ENCODE measurements around the gene AP4B1.
"Not testable (repeated sequence)": the region's sequence is repeated elsewhere in the genome, so short reads cannot be mapped to it uniquely, and the experiment has no call there.

Gene AP4B1

DNA sequence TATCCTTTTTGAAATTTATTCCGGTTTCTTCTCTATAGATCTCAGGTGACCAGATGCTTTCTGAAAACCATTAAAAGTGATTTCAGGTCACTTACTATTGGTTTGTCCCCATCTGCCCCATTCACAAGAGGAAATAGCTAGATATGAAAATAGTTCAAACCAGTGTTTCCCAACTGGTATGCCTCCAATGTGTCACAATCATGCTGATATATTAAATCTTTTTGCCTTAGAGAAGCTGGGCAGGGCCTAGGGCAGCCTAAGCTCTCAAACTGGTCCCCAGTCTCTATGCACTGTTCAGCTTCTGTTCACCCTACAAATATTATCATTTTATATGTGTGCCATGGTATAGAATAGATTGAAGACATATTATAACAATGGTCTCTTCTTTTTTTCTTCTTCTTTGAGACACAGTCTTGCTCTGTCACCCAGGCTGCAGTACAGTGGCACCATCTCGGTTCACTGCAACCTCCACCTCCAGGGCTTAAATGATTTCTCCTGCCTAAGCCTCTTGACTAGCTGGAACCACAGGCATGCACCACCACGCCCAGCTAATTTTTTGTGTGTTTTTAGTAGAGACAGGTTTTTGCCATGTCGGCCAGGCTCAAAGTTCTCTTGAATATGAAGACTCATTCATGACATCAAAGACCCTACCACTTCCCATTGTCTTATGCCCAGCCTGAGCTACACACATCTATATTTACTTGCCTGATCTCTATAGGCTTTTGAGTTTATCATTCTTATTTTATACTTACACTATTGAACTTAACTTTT lies 48.8 kb downstream of the AP4B1 start:
- TF ChIP-seq SUZ12 (IDR thresholded peaks at IDR 0.05; ENCODE audit: extremely low read depth, insufficient read depth, insufficient read length) (no peak), ZNF274 (IDR thresholded peaks at IDR 0.05; ENCODE audit: low read depth, low read length) (no peak), YY1 (IDR thresholded peaks at IDR 0.05; ENCODE audit: insufficient read depth, insufficient read length) (no peak)
- H3K4me3 ChIP-seq (ENCODE audit: insufficient read length, low read depth), result no peak overlapping the region
- no peaks in the 10 kb centered on the region for H3K36me3 ChIP-seq (ENCODE audit: insufficient read depth, insufficient read length, low read length)
- no peaks in the 10 kb centered on the region for H3K27me3 ChIP-seq (ENCODE audit: insufficient read depth, insufficient read length)
- no peak overlapping the region for H3K9ac ChIP-seq (ENCODE audit: insufficient read length, low read depth)
- DNase-seq (ENCODE audit: low read depth, low spot score), result no peak
- H3K9me3 ChIP-seq (ENCODE audit: insufficient read depth, low read length), result no peaks in the 10 kb centered on the region
- H3K4me1 ChIP-seq (ENCODE audit: insufficient read depth, insufficient read length), result no peaks in the 10 kb centered on the region

DNA sequence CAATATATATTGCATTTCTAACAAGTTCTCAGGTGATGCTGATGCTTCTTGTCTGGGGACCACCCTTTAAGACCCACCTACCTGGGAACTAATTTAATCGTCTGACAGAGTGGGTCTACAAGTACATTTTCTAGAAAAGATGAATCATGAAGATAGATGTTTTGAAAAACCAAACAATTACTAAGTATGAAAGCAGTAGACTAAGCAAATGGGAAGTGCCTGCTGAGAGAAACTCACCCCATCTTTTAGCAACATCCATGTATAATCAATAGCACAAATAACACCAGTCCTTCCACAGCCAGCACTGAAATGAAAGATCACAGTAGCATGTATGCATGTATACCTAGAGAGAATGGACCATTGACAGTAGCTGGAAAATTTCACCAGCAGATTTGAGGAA lies 50.4 kb downstream of the AP4B1 start:
- no peak for TF ChIP-seq YY1 (IDR thresholded peaks at IDR 0.05; ENCODE audit: insufficient read depth, insufficient read length)
- no peak for TF ChIP-seq ZNF274 (IDR thresholded peaks at IDR 0.05; ENCODE audit: low read depth, low read length)
- no peak for TF ChIP-seq SUZ12 (IDR thresholded peaks at IDR 0.05; ENCODE audit: extremely low read depth, insufficient read depth, insufficient read length)

DNA sequence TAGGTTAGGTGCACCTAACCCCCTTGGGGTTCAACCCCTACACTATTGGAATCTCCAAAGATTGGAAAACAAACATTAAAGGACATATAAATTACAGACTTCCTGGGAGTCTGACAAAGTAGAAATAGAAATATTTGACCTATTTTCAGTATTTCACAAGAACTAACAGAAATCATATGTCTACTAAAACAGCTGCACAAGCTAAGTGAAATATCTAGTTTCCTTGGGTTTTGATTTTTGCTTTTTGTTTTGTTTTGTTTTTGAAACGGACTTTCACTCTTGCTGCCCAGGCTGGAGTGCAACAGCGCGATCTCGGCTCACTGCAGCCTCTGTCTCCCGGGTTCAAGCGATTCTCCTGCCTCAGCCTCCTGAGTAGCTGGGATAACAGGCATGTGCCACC lies 51.9 kb downstream of the AP4B1 start:
- H3K27me3 ChIP-seq (ENCODE audit: insufficient read depth, insufficient read length); H3K4me1 ChIP-seq (ENCODE audit: insufficient read depth, insufficient read length); H3K9ac ChIP-seq (ENCODE audit: insufficient read length, low read depth); H3K4me3 ChIP-seq (ENCODE audit: insufficient read length, low read depth); H3K9me3 ChIP-seq (ENCODE audit: insufficient read depth, low read length); H3K36me3 ChIP-seq (ENCODE audit: insufficient read depth, insufficient read length, low read length); DNase-seq (ENCODE audit: low read depth, low spot score): not testable (repeated sequence)

More for the DNA sequence above, 50.4 kb downstream of the AP4B1 start:
- Histone ChIP-seq H3K4me1 (ENCODE audit: insufficient read depth, insufficient read length) (no peaks in the 10 kb centered on the region), H3K9ac (ENCODE audit: insufficient read length, low read depth) (no peak overlapping the region), H3K9me3 (ENCODE audit: insufficient read depth, low read length) (no peaks in the 10 kb centered on the region), H3K27me3 (ENCODE audit: insufficient read depth, insufficient read length) (no peaks in the 10 kb centered on the region), H3K36me3 (ENCODE audit: insufficient read depth, insufficient read length, low read length) (no peaks in the 10 kb centered on the region), H3K4me3 (ENCODE audit: insufficient read length, low read depth) (no peak overlapping the region)
- DNase-seq (ENCODE audit: low read depth, low spot score), result no peak

DNA sequence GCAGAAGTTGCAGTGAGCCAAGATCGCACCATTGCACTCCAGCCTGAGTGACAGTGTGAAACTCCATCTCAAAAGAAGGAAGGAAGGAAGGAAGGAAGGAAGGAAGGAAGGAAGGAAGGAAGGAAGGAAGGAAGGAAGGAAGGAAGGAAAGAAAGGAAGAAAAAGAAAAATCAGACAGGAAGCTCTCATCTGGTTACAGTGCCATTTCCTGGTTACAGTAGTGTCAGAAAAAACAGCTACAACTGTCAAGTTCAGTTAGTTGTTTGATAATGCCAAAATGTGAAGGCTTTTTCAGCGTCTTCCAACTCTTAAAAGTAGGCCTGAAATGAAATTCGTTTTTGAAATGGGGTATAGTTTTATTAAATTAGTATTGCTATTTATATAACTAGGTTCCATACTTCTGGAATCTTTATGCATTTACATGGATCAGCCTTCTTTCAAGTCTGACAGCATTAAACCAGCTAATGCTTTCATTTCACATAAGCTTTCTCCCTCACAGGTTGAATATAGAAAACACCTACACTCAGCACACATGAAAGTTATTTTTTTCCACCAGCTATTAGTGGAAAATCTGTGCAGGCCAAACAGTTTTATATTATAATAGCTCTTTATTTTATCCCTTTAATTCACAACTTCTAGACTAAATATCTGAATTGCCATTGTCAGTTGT lies 54.3 kb downstream of the AP4B1 start:
- Histone ChIP-seq H3K4me3 (ENCODE audit: insufficient read length, low read depth) (no peak overlapping the region), H3K9me3 (ENCODE audit: insufficient read depth, low read length) (peaks cover 14% of the 10 kb centered on the region), H3K4me1 (ENCODE audit: insufficient read depth, insufficient read length) (no peaks in the 10 kb centered on the region), H3K36me3 (ENCODE audit: insufficient read depth, insufficient read length, low read length) (no peaks in the 10 kb centered on the region), H3K9ac (ENCODE audit: insufficient read length, low read depth) (no peak overlapping the region), H3K27me3 (ENCODE audit: insufficient read depth, insufficient read length) (no peaks in the 10 kb centered on the region)
- no peak for TF ChIP-seq ZNF274 (IDR thresholded peaks at IDR 0.05; ENCODE audit: low read depth, low read length)
- TF ChIP-seq SUZ12 (IDR thresholded peaks at IDR 0.05; ENCODE audit: extremely low read depth, insufficient read depth, insufficient read length), result no peak
- no peak for TF ChIP-seq YY1 (IDR thresholded peaks at IDR 0.05; ENCODE audit: insufficient read depth, insufficient read length)
- no peak for DNase-seq (ENCODE audit: low read depth, low spot score)

DNA sequence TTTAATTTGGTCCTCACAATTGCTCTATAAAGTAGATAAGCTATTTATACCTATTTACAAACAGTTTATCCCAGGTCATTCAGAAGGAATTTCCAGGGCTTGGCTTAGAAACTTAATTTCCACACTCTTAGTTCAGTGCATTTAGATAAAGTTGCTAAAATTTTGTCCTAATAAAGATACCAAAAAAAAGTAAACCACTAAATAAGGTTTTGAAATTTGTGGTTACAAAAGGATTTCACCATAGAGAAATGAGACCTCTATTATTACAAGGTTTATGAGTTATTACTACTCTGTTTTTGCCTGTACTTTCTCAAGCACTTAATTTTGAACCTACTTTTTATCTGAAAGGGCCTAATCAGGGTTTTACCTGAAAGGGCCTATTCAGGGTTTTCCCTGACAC lies 55.5 kb downstream of the AP4B1 start:
- H3K9me3 ChIP-seq (ENCODE audit: insufficient read depth, low read length), result peaks cover 14% of the 10 kb centered on the region
- no peak for TF ChIP-seq ZNF274 (IDR thresholded peaks at IDR 0.05; ENCODE audit: low read depth, low read length)
- TF ChIP-seq SUZ12 (IDR thresholded peaks at IDR 0.05; ENCODE audit: extremely low read depth, insufficient read depth, insufficient read length), result no peak
- no peak for TF ChIP-seq YY1 (IDR thresholded peaks at IDR 0.05; ENCODE audit: insufficient read depth, insufficient read length)
- H3K36me3 ChIP-seq (ENCODE audit: insufficient read depth, insufficient read length, low read length), result no peaks in the 10 kb centered on the region
- H3K4me3 ChIP-seq (ENCODE audit: insufficient read length, low read depth), result no peak overlapping the region
- H3K9ac ChIP-seq (ENCODE audit: insufficient read length, low read depth), result no peak overlapping the region
- no peaks in the 10 kb centered on the region for H3K4me1 ChIP-seq (ENCODE audit: insufficient read depth, insufficient read length)
- no peak for DNase-seq (ENCODE audit: low read depth, low spot score)
- H3K27me3 ChIP-seq (ENCODE audit: insufficient read depth, insufficient read length), result no peaks in the 10 kb centered on the region

DNA sequence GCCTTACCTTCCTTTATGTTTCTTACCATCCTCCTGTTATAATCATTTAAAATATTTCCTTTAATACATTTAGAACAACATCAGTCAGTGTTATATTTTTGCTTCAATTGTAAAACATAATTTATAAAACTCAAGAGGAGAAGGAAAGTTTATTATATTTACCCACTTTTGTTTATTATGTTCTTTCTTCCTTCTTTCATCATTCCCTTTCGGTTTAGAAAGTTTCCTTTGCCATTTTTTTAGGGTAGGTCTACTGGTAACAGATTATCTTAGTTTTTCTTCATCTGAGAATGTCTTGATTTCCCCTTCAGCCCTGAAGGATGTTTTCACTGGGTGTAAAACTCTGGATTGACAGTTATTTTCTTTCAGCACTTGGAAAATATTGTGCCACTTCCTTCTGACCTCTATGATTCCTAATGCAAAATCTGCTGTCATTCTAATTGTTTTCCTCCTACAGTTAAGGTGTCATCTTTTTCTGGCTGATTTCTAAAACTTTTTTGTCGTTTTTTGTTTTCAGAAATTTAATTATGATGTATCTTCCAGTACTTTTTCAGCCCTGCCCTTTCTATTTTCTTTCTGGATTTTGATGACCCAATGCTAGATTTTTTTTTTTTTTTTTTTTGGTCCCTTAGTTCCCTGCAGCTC lies 58.1 kb downstream of the AP4B1 start:
- Histone ChIP-seq H3K9me3 (ENCODE audit: insufficient read depth, low read length) (peaks cover 14% of the 10 kb centered on the region), H3K9ac (ENCODE audit: insufficient read length, low read depth) (no peak overlapping the region), H3K36me3 (ENCODE audit: insufficient read depth, insufficient read length, low read length) (no peaks in the 10 kb centered on the region), H3K4me1 (ENCODE audit: insufficient read depth, insufficient read length) (no peaks in the 10 kb centered on the region), H3K4me3 (ENCODE audit: insufficient read length, low read depth) (no peak overlapping the region), H3K27me3 (ENCODE audit: insufficient read depth, insufficient read length) (no peaks in the 10 kb centered on the region)
- no peak for TF ChIP-seq YY1 (IDR thresholded peaks at IDR 0.05; ENCODE audit: insufficient read depth, insufficient read length)
- no peak for TF ChIP-seq SUZ12 (IDR thresholded peaks at IDR 0.05; ENCODE audit: extremely low read depth, insufficient read depth, insufficient read length)
- no peak for TF ChIP-seq ZNF274 (IDR thresholded peaks at IDR 0.05; ENCODE audit: low read depth, low read length)
- DNase-seq (ENCODE audit: low read depth, low spot score), result no peak
